Ascending aorta (tissue), 2 donors: ENCODE results near the gene ATP6V0A1. TPM values are rescaled to one million over a fixed set of nuclear protein-coding genes. Genes with fewer than 3 reads are reported as not detected.

Experiments used
- DNase-seq, 2 donors: peaks; one replicate each; pipeline ENCODE4 v3.0.0-alpha.2; 2019; ENCODE audit warnings: low spot score in 2 of 2
- H3K27ac ChIP-seq, 2 donors: fragments of 200-600 bp; sonication (generic); one replicate each; pipeline ENCODE4 v1.5.1; 2016 to 2017; ENCODE audit warnings: mild to moderate bottlenecking in 1 of 2
- H3K27me3 ChIP-seq: fragments of 200-600 bp; sonication (generic); one replicate; pipeline ENCODE4 v1.5.1; 2017
- H3K36me3 ChIP-seq, 2 donors: fragments of 200-600 bp; sonication (generic); one replicate each; pipeline ENCODE4 v1.5.1; 2016
- H3K4me1 ChIP-seq, 2 donors: fragments of 200-600 bp; sonication (generic); one replicate each; pipeline ENCODE4 v1.5.1; 2016 to 2017; ENCODE audit warnings: mild to moderate bottlenecking in 1 of 2
- H3K4me3 ChIP-seq, 2 donors: fragments of 200-600 bp; sonication (generic); one replicate each; pipeline ENCODE4 v1.5.1; 2016 to 2017; ENCODE audit warnings: mild to moderate bottlenecking in 1 of 2
- H3K9me3 ChIP-seq, 2 donors: fragments of 200-600 bp; sonication (generic); one replicate each; pipeline ENCODE4 v1.5.1; 2016
- intact Hi-C: fragments of 100-400 bp; cut with DNase I; formaldehyde crosslinking; loops from one replicate; pipeline ENCODE4 v1.15.1; 2023
- total RNA-seq: library from RNA; depleted of rRNA; stranded (reverse); fragments of >200 nt; gene quantifications from one replicate; pipeline ENCODE4 v1.1.0, GENCODE V29; 2016
- TF ChIP-seq, protein P1 (sequence below), 3 experiments: fragments of 200-600 bp in 2 of 3; fragments of 450-650 bp in 1 of 3; sonication (generic) in 2 of 3; IDR thresholded peaks; one replicate each; pipeline ENCODE4 v1.5.1; 2016 to 2019; ENCODE audit warnings: antibody characterized with exemption in 3 of 3, mild to moderate bottlenecking in 1 of 3, moderate library complexity in 1 of 3

Gene ATP6V0A1
- total RNA-seq, 1 donor from 2014 or later, result 59.0 TPM

DNA sequence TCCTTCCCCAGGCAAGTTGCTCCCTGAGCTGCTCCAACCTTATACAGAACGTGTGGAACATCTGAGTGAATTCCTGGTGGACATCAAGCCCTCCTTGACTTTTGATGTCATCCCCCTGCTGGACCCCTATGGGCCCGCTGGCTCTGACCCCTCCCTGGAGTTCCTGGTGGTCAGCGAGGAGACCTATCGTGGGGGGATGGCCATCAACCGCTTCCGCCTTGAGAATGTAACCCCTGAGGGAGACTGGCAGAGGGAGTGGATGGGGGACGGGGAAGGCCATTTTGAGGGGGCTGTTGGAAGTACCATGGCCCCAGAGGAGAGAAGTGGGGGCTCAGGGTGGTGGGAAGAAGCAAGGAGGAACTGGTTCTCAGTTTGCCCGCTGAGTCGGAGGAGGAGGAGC, 105.3 kb downstream of the ATP6V0A1 start:
- peaks cover 5 to 37% of the 10 kb centered on the region in 2 donors for H3K4me1 ChIP-seq
- TF ChIP-seq, protein P1, sequence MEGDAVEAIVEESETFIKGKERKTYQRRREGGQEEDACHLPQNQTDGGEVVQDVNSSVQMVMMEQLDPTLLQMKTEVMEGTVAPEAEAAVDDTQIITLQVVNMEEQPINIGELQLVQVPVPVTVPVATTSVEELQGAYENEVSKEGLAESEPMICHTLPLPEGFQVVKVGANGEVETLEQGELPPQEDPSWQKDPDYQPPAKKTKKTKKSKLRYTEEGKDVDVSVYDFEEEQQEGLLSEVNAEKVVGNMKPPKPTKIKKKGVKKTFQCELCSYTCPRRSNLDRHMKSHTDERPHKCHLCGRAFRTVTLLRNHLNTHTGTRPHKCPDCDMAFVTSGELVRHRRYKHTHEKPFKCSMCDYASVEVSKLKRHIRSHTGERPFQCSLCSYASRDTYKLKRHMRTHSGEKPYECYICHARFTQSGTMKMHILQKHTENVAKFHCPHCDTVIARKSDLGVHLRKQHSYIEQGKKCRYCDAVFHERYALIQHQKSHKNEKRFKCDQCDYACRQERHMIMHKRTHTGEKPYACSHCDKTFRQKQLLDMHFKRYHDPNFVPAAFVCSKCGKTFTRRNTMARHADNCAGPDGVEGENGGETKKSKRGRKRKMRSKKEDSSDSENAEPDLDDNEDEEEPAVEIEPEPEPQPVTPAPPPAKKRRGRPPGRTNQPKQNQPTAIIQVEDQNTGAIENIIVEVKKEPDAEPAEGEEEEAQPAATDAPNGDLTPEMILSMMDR (IDR thresholded peaks at IDR 0.05), result no peak
- no peak overlapping the region for H3K4me3 ChIP-seq
- no peak for DNase-seq
- H3K27me3 ChIP-seq, result no peaks in the 10 kb centered on the region
- H3K36me3 ChIP-seq, result peaks cover 19 to 25% of the 10 kb centered on the region in 2 donors
- peak overlapping the region in 1 of 2 donors; percentile 19 for H3K27ac ChIP-seq
- intact Hi-C loops, result loop anchor here (5.0 kb wide), 1 partner anchor 113 kb away; the partner anchor contains the start of gene PLEKHH3
- H3K9me3 ChIP-seq, result no peaks in the 10 kb centered on the region

DNA sequence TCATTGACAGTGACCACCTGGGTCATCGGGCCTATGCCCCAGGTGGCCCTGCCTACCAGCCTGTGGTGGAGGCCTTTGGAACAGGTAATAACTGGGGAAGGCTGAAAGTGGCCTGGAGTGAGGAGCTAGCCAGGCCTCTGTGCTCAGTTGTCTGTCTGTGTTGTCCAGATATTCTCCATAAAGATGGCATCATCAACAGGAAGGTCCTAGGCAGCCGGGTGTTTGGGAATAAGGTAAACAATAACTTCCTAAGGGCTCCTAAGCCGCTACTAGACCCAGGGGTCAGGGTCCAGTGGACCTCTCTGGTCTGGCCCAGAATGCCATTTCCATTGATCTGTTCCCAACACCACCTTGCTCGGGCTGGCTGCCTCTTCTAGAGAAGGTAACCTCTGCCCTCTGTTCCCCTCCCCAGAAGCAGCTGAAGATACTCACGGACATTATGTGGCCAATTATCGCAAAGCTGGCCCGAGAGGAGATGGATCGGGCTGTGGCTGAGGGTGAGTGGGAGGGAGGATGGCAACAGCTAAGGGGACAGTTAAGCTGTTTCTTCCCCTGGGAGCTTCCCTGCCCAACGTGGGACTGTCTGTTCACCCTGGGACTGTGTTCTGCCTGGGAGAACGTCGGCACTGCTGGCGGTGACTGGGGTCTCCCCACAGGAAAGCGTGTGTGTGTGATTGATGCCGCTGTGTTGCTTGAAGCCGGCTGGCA, 106.3 kb downstream of the ATP6V0A1 start:
- intact Hi-C loops, result loop anchor here (5.0 kb wide), 1 partner anchor 112 kb away; the partner anchor contains the start of gene PLEKHH3
- H3K4me1 ChIP-seq, result peaks cover 5 to 37% of the 10 kb centered on the region in 2 donors

GRCh38 chr17:42565523-42566214, 107.0 kb downstream of the ATP6V0A1 start:
- H3K9me3 ChIP-seq, result no peaks in the 10 kb centered on the region
- H3K27me3 ChIP-seq, result no peaks in the 10 kb centered on the region
- intact Hi-C loops, result loop anchor here (1.0 kb wide), 1 partner anchor 29 kb away; the partner anchor contains the start of gene NAGLU
- H3K36me3 ChIP-seq, result peaks cover 29 to 42% of the 10 kb centered on the region in 2 donors
- DNase-seq, result no peak
- TF ChIP-seq, protein P1 (IDR thresholded peaks at IDR 0.05), result no peak
- H3K4me1 ChIP-seq, result peaks cover 5 to 37% of the 10 kb centered on the region in 2 donors
- H3K27ac ChIP-seq, result peak overlapping the region; percentile 89 to 97
- no peak overlapping the region for H3K4me3 ChIP-seq

More for the DNA sequence above, 106.3 kb downstream of the ATP6V0A1 start:
- H3K4me3 ChIP-seq, result no peak overlapping the region
- no peaks in the 10 kb centered on the region for H3K27me3 ChIP-seq
- H3K27ac ChIP-seq, result no peak overlapping the region
- TF ChIP-seq, protein P1 (IDR thresholded peaks at IDR 0.05), result no peak
- no peaks in the 10 kb centered on the region for H3K9me3 ChIP-seq
- no peak for DNase-seq
- H3K36me3 ChIP-seq, result peaks cover 27 to 35% of the 10 kb centered on the region in 2 donors

DNA sequence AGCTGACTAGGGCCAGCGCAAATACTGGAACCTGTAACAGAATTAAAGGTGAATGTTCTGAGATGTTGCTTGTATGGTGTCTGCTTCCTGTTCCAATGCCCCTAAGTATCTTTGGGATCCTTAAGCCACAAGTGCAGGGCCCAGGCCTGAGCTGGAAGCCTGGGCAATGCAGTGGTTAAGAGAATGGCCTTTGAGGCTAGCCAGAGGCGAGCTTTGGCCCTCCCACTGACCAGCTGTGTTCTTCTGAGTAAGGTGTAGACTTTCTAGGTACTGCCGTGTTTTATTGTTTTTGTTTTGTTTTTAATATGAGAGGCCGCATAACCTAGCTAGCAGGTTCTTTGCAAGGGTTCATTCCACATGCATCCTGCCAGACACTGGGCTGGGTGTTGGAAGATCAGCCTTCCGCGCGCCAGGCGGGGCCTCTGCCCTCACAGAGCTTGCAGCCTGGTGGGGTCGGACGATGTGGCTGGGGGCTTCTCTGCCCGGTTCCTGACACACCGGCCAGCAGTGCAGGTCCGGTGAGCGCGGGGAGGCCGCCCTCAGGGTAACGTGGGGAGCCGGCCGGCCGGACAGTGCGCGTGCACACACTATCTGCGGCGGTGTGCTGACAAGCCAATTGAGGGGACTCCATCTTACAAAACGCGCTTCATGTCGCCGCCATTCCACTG, 107.7 kb downstream of the ATP6V0A1 start:
- intact Hi-C loops, result loop anchor here (1.0 kb wide), 1 partner anchor 30 kb away; the partner anchor contains the start of gene NAGLU
- H3K9me3 ChIP-seq, result no peaks in the 10 kb centered on the region
- TF ChIP-seq, protein P1 (IDR thresholded peaks at IDR 0.05), result no peak
- DNase-seq, result no peak
- no peaks in the 10 kb centered on the region for H3K27me3 ChIP-seq
- H3K4me3 ChIP-seq, result peak overlapping the region; percentile 70 to 82
- H3K36me3 ChIP-seq, result peaks cover 32 to 49% of the 10 kb centered on the region in 2 donors
- H3K27ac ChIP-seq, result peak overlapping the region; percentile 89 to 97
- peaks cover 5 to 34% of the 10 kb centered on the region in 2 donors for H3K4me1 ChIP-seq

DNA sequence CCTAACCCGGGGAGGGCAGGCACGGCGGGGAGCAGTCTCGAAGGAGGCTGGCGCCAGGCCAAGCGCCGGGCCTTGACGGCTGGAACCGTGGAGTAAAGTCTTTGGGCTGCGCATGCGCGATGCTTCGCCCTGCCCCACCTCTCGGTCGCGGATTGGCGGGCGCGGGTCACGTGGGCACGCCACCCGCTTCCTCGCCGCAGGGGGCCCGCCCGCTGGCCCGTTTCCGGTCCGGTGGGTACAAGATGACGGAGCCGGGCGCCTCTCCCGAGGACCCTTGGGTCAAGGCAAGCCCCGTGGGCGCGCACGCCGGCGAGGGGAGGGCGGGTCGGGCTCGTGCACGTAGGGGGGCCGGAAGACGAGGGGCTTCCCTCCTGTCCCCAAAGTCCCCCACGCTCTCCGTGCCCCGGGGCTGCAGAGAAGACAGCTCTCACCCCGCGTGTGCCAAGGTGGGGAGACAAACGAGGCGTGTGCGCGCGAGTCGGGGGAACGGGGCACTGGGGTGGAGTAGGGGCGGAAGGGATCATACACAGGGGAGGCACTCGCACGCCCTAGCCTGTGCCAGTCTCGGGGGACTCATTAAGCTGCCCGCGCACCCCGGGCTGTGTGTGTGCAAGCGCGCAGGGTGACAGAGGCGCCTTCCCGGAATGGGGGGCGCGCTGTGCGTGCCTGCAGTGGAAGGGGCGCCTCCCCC, 108.3 kb downstream of the ATP6V0A1 start, which contains the start of gene MLX:
MLX (plus strand) TSS at position 218 of the 691 bp plus-strand sequence; CDS start at position 243, 25 bp downstream.
- Histone ChIP-seq H3K36me3 (peaks cover 39 to 56% of the 10 kb centered on the region in 2 donors), H3K9me3 (no peaks in the 10 kb centered on the region), H3K4me3 (peak within 1 kb of the TSS; percentile 70 to 82), H3K27ac (peak within 1 kb of the TSS; percentile 89 to 97), H3K4me1 (peaks cover 5 to 31% of the 10 kb centered on the region in 2 donors), H3K27me3 (no peaks in the 10 kb centered on the region)
- intact Hi-C loops, result loop anchor here (1.0 kb wide), 1 partner anchor 31 kb away; the partner anchor contains the start of gene NAGLU
- TF ChIP-seq, protein P1 (IDR thresholded peaks at IDR 0.05), result no peak
- DNase-seq, result peak; percentile 71 to 97
